IMR-90 (cell line): ENCODE results near the gene TNFRSF18. TPM values are rescaled to one million over a fixed set of nuclear protein-coding genes. Genes with fewer than 3 reads are reported as not detected.

Experiments used
- ATAC-seq: fragments of 200-7000 bp; cut with Tn5 transposase; 2 replicates; pipeline ENCODE4 v1.9.1; 2020; ENCODE audit warnings: low read depth, mild to moderate bottlenecking, moderate library complexity
- BruUV-seq: library from RNA; stranded (reverse); fragments of 400-500 nt; replicated peaks from 2 replicates; lab custom pipeline; 2021; lab: Mats Ljungman, UMichigan
- CTCF ChIA-PET: fragments of 300-600 bp; formaldehyde crosslinking; extraction: SDS; loops from one replicate; lab custom pipeline; 2021; ENCODE audit warnings: antibody characterized with exemption; lab: Yijun Ruan, JAX
- POLR2A ChIA-PET: fragments of 300-600 bp; sonication (Branson Sonifier 250); formaldehyde crosslinking; loops from one replicate; lab custom pipeline; 2022; ENCODE audit warnings: antibody characterized with exemption; ENCODE audit not compliant: unreplicated experiment; lab: Charles Lee
- DNase-seq: peaks from one replicate; pipeline ENCODE4 v3.0.0; 2013
- H2AFZ ChIP-seq: replicated peaks from 2 replicates; pipeline ENCODE3; 2013; ENCODE audit warnings: low read length, mild to moderate bottlenecking; ENCODE audit not compliant: poor library complexity
- H2AK5ac ChIP-seq: 2 replicates; pipeline ENCODE4 v1.6.1; 2013; ENCODE audit warnings: low read depth, low read length, inconsistent platforms
- H2AK9ac ChIP-seq: replicated peaks from 2 replicates; pipeline ENCODE3; 2013; ENCODE audit warnings: mild to moderate bottlenecking, low read depth, low read length, moderate library complexity; ENCODE audit not compliant: poor library complexity
- H2BK120ac ChIP-seq: 2 replicates; pipeline ENCODE4 v1.6.1; 2013; ENCODE audit warnings: low read depth, low read length, inconsistent platforms
- H2BK15ac ChIP-seq: 3 replicates; pipeline ENCODE4 v1.6.1; 2013; ENCODE audit warnings: low read depth, low read length, inconsistent platforms
- H2BK20ac ChIP-seq: 2 replicates; pipeline ENCODE4 v1.6.1; 2013; ENCODE audit warnings: low read depth, mild to moderate bottlenecking, inconsistent platforms, low read length, moderate library complexity
- H2BK5ac ChIP-seq: 2 replicates; pipeline ENCODE4 v1.6.1; 2013; ENCODE audit warnings: mild to moderate bottlenecking, low read depth, low read length, inconsistent platforms; ENCODE audit not compliant: poor library complexity, severe bottlenecking
- H3K14ac ChIP-seq: replicated peaks from 2 replicates; pipeline ENCODE4 v1.6.1; 2013; ENCODE audit warnings: low read depth, low read length, inconsistent platforms
- H3K18ac ChIP-seq: 2 replicates; pipeline ENCODE4 v1.6.1; 2013; ENCODE audit warnings: low read depth, low read length, control low read depth
- H3K23ac ChIP-seq: 2 replicates; pipeline ENCODE4 v1.6.1; 2013; ENCODE audit warnings: low read depth, low read length, inconsistent platforms
- H3K27ac ChIP-seq: 2 replicates; pipeline ENCODE4 v1.5.1; 2013; ENCODE audit warnings: mild to moderate bottlenecking, control low read depth, low read length; ENCODE audit not compliant: insufficient read depth
- H3K27me3 ChIP-seq: 2 replicates; pipeline ENCODE4 v1.6.1; 2013; ENCODE audit warnings: low read length; ENCODE audit not compliant: control insufficient read depth, insufficient read depth
- H3K36me3 ChIP-seq: 2 replicates; pipeline ENCODE4 v1.6.1; 2013; ENCODE audit warnings: low read length, mixed read lengths; ENCODE audit not compliant: control insufficient read depth, insufficient read depth
- H3K4ac ChIP-seq: 2 replicates; pipeline ENCODE4 v1.6.1; 2013; ENCODE audit warnings: low read depth, low read length, inconsistent platforms
- H3K4me1 ChIP-seq: 2 replicates; pipeline ENCODE4 v1.6.1; 2013; ENCODE audit warnings: low read length, mixed read lengths; ENCODE audit not compliant: control insufficient read depth, insufficient read depth
- H3K4me2 ChIP-seq: 2 replicates; pipeline ENCODE4 v1.6.1; 2013; ENCODE audit warnings: low read depth, mild to moderate bottlenecking, control low read depth, low read length, moderate library complexity
- H3K4me3 ChIP-seq: 2 replicates; pipeline ENCODE4 v1.5.1; 2013; ENCODE audit warnings: low read depth, mild to moderate bottlenecking, control low read depth, low read length, moderate library complexity; ENCODE audit not compliant: insufficient read depth
- H3K56ac ChIP-seq: 2 replicates; pipeline ENCODE4 v1.6.1; 2013; ENCODE audit warnings: low read length, inconsistent platforms; ENCODE audit not compliant: insufficient read depth; ENCODE audit errors: extremely low read depth
- H3K79me1 ChIP-seq, 2 experiments: 2 replicates each; pipeline ENCODE4 v1.6.1; 2013; ENCODE audit warnings: low read length in 2 of 2, inconsistent platforms in 1 of 2, low read depth in 1 of 2
- H3K9ac ChIP-seq: 2 replicates; pipeline ENCODE4 v1.6.1; 2013; ENCODE audit warnings: low read depth, low read length, control low read depth
- H3K9me1 ChIP-seq: 2 replicates; pipeline ENCODE4 v1.6.1; 2013; ENCODE audit warnings: low read length, inconsistent platforms; ENCODE audit not compliant: insufficient read depth
- H3K9me3 ChIP-seq: 2 replicates; pipeline ENCODE4 v1.6.1; 2013; ENCODE audit warnings: low read length; ENCODE audit not compliant: control insufficient read depth, insufficient read depth
- H4K20me1 ChIP-seq: 2 replicates; pipeline ENCODE4 v1.6.1; 2013; ENCODE audit warnings: low read length, inconsistent platforms; ENCODE audit not compliant: insufficient read depth
- H4K5ac ChIP-seq: 2 replicates; pipeline ENCODE4 v1.6.1; 2013; ENCODE audit warnings: mild to moderate bottlenecking, low read depth, low read length, control low read depth
- H4K8ac ChIP-seq, 2 experiments: 2 replicates each; pipeline ENCODE4 v1.6.1; 2013; ENCODE audit warnings: low read depth in 2 of 2, low read length in 2 of 2, control low read depth in 1 of 2, inconsistent platforms in 1 of 2
- H4K91ac ChIP-seq: 2 replicates; pipeline ENCODE4 v1.6.1; 2013; ENCODE audit warnings: low read depth, low read length, inconsistent platforms; ENCODE audit not compliant: insufficient read depth
- MXI1 ChIP-seq: IDR thresholded peaks from 2 replicates; pipeline ENCODE4 v1.6.1; 2012; ENCODE audit warnings: low read depth, mild to moderate bottlenecking, low read length, moderate library complexity, borderline replicate concordance
- NFE2L2 ChIP-seq: fragments of 150-350 bp; IDR thresholded peaks from 2 replicates; pipeline ENCODE4 v1.6.1; 2016; ENCODE audit warnings: low read depth, mild to moderate bottlenecking, low read length
- POLR2A ChIP-seq: IDR thresholded peaks from 2 replicates; pipeline ENCODE4 v1.6.1; 2012; ENCODE audit warnings: mild to moderate bottlenecking, low read depth, low read length
- RAD21 ChIP-seq: IDR thresholded peaks from 2 replicates; pipeline ENCODE4 v1.6.1; 2012; ENCODE audit warnings: low read length, improper control_type of control experiment
- RCOR1 ChIP-seq: IDR thresholded peaks from 2 replicates; pipeline ENCODE4 v1.6.1; 2012; ENCODE audit warnings: mild to moderate bottlenecking, low read length, improper control_type of control experiment; ENCODE audit not compliant: insufficient replicate concordance
- USF2 ChIP-seq: fragments of 150-350 bp; IDR thresholded peaks from 2 replicates; pipeline ENCODE4 v1.6.1; 2017; ENCODE audit warnings: mild to moderate bottlenecking, antibody characterized with exemption, low read length, low read depth
- WGBS, 2 experiments: methylation state at CpG; one replicate each; pipeline versions ENCODE4 v1.1.5 to v1.1.7; 2013; ENCODE audit warnings: missing lambda C conversion rate in 2 of 2; ENCODE audit not compliant: insufficient read length in 1 of 2; ENCODE audit errors: extremely low coverage in 2 of 2; 5-methylcytosine and 5-hydroxymethylcytosine counted together
- dilution Hi-C: fragments of 300-500 bp; cut with HindIII; formaldehyde crosslinking; loops from one replicate; pipeline ENCODE4 v1.14.3; 2018; ENCODE audit warnings: low sequenced_read_pairs; ENCODE audit not compliant: unreplicated experiment
- in situ Hi-C: fragments of 300-500 bp; cut with MboI; formaldehyde crosslinking; loops from 3 replicates; pipeline ENCODE4 v1.14.3; 2019; ENCODE audit warnings: low sequenced_read_pairs, inconsistent platforms, mixed read lengths
- intact Hi-C: fragments of 100-400 bp; cut with micrococcal nuclease; formaldehyde crosslinking; loops from 2 replicates; pipeline ENCODE4 v1.10.0; 2022
- polyA plus RNA-seq, 3 experiments: library from polyadenylated mRNA; depleted of rRNA; stranded (reverse); fragments of >200 nt; gene quantifications; 2 replicates each; pipeline ENCODE4 v1.2.3, GENCODE V29; 2012; ENCODE audit warnings: low replicate concordance in 1 of 3
- total RNA-seq: library from RNA; depleted of rRNA; stranded (reverse); fragments of >200 nt; gene quantifications from 2 replicates; pipeline ENCODE4 v1.2.3, GENCODE V29; 2012

TNFRSF18 gene
- total and polyA plus RNA-seq, 2 of the 4 experiments (the other 2 are of a cell fraction), result 0.18 to 1.0 TPM

DNA sequence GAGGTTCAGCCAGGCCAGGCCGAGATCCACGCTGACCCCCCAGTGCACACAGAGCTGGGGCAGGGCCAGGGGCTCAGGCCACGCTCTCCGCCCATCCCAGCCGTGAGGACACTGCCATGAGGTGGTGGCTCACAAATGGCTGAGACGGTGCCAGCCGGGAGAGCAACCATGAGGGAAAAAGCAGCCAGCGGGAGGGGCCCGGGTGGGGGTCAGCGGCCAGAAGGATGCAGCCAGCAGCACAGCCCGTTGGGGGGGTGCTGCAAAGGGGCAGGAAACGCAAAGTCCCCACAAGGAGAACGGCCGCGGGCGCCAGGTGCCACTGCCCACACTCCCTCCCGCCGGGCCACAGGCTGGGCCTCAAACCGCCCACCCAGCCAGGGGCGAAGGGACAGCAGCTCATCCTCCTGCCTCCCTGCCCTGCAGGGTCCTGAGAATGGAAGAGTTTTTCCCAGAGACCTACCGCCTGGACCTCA lies 24.4 kb downstream of the TNFRSF18 start:
- DNase-seq, result no peak
- H3K27ac ChIP-seq, result no peak overlapping the region
- H3K4me3 ChIP-seq, result no peak overlapping the region
- BruUV-seq, result no TSS peak
- H3K4me1 ChIP-seq, result no peaks in the 10 kb centered on the region
- no peak overlapping the region for H3K9ac ChIP-seq
- no peaks in the 10 kb centered on the region for H3K9me1 ChIP-seq
- ChIA-PET CTCF (no interaction called here), POLR2A (no interaction called here)
- no peaks in the 10 kb centered on the region for H3K79me1 ChIP-seq
- H4K5ac ChIP-seq, result no peak overlapping the region
- H3K56ac ChIP-seq, result no peak overlapping the region
- dilution Hi-C loops (no loop called here), in situ Hi-C loops (no loop called here), intact Hi-C loops (no loop called here)
- TF ChIP-seq NFE2L2 (no peak), USF2 (no peak), POLR2A (no peak), RCOR1 (no peak), RAD21 (no peak), MXI1 (no peak)
- H3K18ac ChIP-seq, result no peak overlapping the region
- H3K27me3 ChIP-seq, result peaks cover 11% of the 10 kb centered on the region
- H2AK9ac ChIP-seq, result no peak overlapping the region
- no peak overlapping the region for H2BK5ac ChIP-seq
- H3K4ac ChIP-seq, result no peak overlapping the region
- H3K14ac ChIP-seq, result no peak overlapping the region
- no peak overlapping the region for H2BK20ac ChIP-seq
- no peaks in the 10 kb centered on the region for H3K9me3 ChIP-seq
- ATAC-seq, result no peak
- H3K23ac ChIP-seq, result no peak overlapping the region
- H4K20me1 ChIP-seq, result no peaks in the 10 kb centered on the region
- H3K4me2 ChIP-seq, result no peak overlapping the region
- H2AK5ac ChIP-seq, result no peak overlapping the region
- H3K36me3 ChIP-seq, result no peaks in the 10 kb centered on the region
- H2BK120ac ChIP-seq, result no peak overlapping the region
- no peak overlapping the region for H4K91ac ChIP-seq
- no peak overlapping the region for H4K8ac ChIP-seq
- H2AFZ ChIP-seq, result no peak overlapping the region
- 83% methylated on average over 11 of the region's 21 CpGs; no CpG with 5 or more reads in 1 of the 2 experiments for WGBS, 2 experiments
- H2BK15ac ChIP-seq, result no peak overlapping the region
